ENCODE data around the gene LDHD.
"Not testable (repeated sequence)": the region's sequence is repeated elsewhere in the genome, so short reads cannot be mapped to it uniquely, and the experiment has no call there.

The LDHD gene

DNA sequence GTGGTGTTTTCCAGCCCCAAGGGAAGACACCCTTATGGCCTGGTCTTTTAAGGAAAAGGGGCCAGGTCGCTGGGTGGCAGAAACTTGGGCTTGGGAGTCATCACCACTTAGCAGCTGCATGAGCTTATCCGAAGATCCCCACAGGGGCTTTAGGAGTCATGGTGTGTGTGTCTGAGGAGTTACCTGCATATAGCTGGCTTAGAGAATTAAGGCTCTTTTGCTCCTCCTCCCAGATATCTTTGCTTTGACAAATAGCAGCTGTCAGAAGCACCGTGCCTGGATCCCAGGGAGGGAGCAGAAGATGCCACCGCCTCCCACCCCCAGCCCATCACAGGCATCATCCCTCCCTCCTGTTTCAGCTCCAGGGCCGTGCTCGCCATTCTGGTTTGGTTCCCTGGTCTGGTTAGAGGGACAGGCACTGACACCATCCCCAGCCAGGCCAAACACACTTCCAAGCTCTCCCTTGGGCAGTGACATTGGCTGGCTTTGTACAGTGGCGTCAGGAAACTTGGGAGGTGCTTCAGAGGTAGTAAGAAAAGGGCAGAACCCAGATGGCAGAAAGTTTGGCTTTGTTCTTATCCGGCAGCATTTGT, 17.4 kb downstream of the LDHD start:
- no peak for ATAC-seq
- no peak for DNase-seq

DNA sequence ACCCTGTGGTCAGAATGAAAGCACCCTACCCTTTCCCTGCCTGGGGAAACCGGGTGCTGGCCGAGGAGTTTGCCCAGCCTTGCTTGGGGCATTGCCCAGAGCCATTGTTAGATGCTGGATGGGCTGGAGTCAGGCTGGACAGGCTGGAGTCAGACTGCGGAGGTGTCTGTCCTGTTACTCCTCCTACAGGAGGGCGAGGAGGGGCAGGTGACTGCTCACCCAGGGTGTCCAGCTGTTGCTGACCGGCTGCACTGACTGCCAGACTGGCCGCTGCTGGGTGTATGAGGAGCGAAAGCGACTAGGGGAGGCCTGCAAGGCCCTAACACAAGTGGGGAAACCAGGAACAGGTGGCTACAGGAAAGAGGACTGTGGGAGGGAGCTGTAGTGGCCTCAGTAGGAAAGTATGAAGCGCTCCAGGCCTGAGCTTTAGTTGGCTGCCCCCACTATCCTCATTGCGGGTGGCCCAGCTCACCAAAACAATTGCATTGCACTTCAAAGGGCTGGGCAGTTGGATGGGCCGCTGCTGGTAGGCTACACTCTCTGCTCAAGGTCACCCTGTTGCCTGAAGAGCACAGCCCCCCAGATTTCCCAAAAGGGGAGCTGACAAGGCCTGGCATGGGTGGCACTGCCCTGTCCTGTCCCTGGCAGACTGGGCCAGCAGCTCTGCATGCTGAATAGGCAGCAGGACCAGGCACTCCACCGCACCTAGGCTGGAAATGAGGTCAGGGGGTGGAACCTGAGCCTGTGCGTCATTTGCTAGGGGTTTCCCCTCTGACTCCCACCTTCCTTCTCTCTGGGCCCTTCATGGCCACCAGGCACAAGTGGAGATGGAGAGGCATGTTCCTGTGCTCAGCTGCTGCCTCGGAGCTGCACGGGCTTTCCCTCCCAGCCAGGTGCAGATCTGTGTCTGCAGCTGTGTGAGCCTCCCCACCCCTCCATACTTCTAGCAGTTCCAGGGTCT, 18.4 kb downstream of the LDHD start:
- DNase-seq (peak; percentile 79), ATAC-seq (peak; percentile 94)

GRCh38 chr16:75097191-75097761, 19.3 kb downstream of the LDHD start:
- DNase-seq: no peak

DNA sequence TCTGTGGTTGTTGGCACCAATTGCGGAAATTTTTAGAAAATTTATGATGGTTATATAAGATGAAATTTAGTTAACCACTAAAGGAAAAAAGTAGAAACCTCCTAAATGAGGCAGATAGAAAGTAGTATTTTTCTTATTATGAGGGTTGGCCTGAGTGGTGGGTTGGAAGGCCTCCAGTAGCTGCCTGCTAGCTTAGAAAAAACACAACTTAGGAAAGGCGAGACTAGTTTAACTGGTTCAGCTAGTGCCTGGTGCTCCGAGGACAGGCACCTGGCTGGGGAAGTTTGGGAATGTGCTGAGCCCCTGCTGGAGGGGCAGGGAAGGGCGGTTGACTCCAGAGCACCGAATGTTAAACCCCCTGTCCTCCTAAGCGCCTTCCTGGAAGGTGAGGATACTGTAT, 19.9 kb downstream of the LDHD start:
- no peak for DNase-seq
- ATAC-seq: no peak

More at GRCh38 chr16:75097191-75097761, 19.3 kb downstream of the LDHD start:
- ATAC-seq: no peak

DNA sequence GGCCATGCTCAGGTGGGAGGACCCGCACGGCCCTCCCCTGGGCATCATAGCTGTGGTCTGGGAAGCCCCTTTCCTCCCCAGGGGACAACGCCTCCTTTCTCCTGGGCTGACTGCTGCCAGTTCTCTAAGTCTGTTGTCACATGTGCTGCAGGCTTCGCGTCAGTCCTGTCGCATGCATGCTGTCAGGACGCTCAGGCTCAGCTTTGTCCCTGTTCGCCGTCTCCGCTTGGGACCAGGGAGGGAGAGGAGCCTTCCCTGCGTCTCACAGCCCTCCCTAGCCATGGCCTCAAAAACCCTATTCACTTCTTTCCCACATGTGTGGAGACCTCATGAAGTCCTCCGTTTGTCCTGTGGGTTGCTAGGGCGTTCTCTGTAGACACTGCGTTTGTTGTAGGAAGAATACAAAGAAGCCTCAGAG, 21.4 kb downstream of the LDHD start:
- ATAC-seq: no peak
- no peak for DNase-seq

DNA sequence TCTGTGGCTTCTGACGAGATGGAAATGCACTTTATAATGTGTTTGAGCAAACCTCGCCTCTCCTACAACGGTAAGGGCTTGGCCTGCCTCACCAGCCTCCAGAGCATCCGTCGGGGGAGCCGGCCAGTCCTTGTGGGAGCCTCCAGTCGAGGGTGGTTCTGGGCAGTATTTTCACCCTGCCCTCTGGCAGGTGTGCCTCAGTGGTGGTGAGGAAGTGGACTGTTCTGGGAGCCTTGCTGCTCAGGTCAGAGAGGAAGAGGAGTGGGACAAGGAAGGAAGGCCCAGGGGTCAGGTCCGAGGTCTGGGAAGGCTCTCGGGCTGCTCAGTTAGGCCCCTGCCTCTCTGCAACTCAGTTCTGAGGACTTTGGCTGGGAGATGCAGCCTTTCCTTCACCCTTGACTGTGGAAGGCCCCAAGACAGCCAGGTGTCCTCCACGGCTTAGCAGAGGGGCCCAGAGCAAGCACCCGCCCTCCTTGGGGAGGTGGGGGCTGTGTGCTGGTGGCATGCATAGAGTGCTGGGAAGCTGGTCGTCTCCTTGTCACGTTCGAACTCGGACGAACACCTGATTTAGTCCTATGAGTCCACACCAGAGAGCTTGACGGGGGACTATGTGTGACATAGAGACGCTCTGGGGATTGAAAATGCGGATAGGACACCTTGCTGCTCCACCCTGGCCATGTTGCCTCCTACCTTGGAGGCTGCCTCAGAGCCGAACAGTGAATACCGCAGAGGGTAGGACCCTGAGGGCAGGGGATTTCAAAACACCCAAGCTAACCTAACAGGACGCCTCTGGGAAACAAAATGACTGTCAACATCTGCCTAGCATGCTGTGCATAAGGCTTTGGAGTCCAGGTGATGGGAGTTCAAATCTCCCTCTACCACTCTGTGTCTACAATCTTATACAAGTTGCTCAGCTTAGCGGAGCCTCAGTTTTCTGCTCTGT, 22.7 kb downstream of the LDHD start:
- ATAC-seq (no peak), DNase-seq (no peak)

- DNase-seq: no peak
- no peak for ATAC-seq
These were observed 23.8 kb downstream of the LDHD start for GRCh38 chr16:75092777-75093176.

- ATAC-seq, DNase-seq: not testable (repeated sequence)
These were observed 25.0 kb downstream of the LDHD start for GRCh38 chr16:75091619-75092018.

DNA sequence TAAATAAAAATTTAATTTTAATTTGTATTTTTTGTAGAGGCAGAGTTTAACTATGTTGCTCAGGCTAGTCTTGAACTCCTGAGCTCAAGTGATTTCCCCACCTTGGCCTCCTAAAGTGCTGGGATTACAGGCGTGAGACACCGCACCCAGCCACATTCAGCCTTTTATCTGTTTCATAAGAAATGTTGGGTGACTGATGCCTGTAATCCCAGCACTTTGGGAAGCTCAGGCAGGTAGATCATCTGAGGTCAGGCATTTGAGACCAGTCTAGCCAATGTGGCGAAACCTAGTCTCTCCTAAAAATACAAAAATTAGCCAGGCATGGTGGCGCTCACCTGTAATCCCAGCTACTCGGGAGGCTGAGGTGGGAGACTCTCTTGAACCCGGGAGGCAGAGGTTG, 25.7 kb downstream of the LDHD start:
- not testable (repeated sequence) for DNase-seq, ATAC-seq

DNA sequence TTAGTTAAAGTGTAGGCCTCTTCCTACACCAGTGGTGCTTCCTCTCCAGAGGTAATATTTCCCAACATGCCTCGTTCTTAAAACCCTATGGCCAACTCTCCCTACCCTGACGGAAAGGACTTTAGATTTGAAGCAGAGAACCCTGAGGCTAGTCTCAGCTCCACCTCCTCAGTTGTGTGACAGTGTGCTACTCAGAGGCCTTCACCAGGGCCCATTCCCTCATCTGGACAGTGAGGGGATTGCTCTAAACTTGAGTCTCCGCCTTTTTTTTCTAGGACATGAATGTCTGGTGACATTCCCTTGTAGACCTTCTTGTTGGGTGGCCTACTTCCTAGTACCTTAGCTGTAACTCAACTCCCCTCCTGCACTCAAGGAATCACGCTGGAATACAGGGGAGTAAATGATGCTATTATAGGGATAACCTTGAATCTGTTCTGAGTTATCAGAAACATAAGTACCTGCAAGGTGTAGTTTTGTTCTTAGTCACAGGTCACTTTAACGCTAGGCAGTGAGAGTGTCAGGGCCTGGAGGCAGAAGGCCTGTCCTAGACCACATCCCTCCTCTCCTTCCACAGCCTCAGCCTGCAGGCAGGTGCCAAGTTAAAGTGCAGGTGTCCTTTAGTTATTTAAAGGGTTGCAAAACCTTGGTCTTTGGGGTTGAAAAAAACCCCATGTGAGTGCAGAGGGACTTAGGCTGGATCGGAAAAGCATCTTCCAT, 26.9 kb downstream of the LDHD start:
- ATAC-seq: no peak
- DNase-seq: no peak

GRCh38 chr16:75088934-75089333, 27.6 kb downstream of the LDHD start:
- ATAC-seq (no peak), DNase-seq (no peak)

DNA sequence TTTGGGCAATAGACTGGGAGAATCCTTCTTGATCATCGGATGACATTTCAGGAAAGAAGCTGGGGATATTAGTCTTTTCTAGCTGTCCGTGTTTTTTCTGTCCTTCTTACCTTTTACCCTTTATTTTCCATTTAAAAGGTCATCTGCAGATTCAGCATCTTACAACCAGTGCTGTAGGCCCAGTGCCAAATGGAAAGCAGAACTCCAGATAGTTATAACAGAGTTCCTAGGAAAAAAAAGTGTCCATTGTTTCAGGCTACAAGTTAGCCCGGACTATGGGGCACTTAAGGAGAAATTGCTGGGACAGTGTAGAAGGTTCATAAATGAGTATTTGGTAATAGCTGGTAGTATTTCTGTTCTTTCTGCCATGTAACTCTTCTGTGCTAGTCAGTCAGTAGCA, 28.4 kb downstream of the LDHD start:
- DNase-seq: no peak

DNA sequence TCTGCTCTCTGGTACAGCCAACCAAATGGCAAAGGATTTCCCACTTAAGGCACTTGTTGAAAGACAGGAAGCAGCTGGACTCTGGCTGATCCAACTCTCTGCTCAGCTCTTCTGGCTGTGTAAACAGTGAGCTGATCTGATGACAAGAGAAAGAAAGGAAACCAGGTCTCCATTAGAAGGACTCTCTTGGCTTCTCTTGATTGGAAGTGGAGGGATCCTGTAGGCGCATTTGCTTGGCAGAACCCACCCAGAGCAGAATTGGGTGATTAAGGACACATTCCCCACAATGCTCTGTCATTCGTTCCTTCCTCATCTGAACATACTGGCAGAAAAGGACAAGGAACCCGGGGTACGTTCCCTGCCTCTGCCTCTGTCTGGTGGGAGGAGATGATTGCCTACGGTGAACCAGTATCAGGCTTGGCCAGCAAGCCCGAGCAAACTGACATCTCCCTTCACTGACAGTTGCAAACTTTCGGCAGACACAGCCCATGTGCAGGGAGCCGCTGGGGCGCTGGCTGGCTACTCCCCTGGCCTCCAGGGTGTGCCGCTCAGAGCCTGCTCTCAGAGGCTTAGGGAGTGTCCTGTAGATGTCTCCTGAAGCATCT, 29.1 kb downstream of the LDHD start:
- DNase-seq: no peak
- ATAC-seq: no peak

More for the DNA sequence above, 28.4 kb downstream of the LDHD start:
- ATAC-seq: no peak

GRCh38 chr16:75086688-75087374, 29.7 kb downstream of the LDHD start:
- ATAC-seq (no peak), DNase-seq (no peak)

- DNase-seq: no peak
- no peak for ATAC-seq
These were observed 30.3 kb downstream of the LDHD start for GRCh38 chr16:75086281-75086680.

DNA sequence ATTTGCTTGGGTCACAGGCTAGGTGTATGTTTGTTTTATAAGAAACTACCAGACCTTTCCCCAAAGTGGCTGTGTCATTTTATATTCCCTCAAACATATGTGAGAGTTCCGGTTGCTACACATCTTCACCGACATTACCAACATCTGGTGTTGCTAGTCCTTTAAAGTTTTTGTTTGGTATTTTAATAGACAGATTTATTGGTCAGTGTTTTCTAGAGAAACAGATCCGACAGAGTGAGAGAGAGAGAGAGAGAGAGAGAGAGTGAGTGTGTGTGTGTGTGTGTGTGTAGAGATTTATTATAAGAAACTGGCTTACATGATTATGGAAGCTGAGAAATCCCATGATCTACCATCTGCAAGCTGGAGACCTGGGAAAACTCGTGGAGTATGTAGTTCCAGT, 31.0 kb downstream of the LDHD start:
- no peak for ATAC-seq
- DNase-seq: no peak

GRCh38 chr16:75083813-75084212, 32.8 kb downstream of the LDHD start:
- no peak for DNase-seq
- no peak for ATAC-seq

DNA sequence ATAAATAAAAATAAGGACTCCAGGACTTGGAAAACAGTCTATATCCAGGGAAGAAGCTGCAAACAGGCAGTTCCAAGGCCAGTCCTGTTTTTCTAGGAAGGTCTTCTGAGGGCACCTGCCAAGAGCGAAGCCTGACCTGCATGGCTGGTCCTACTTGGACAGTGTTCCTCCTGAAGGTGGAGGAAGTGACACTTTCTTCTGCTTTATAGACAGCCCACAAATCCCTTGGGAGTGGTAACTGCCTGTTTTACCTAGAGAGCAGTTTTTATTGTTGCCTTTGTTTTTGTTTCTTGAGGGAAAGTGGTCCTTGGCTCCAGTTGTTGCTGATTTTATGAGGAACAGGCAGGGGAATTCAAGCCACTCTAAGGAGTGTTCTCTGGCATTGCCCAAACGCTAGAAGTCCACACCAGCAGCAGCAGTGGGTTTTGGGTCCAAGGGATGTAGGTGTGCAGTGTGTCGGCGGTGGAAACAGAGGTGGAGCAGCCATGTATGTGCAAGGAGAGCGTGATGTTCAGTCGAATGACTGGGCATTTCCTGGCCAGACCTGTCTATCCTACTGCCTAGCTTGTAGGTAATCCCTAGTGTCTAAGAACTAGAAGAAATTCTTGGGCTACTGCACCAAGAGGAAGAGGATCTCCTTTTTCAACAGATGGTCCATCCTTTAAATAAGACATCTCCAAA, 35.3 kb downstream of the LDHD start:
- no peak for DNase-seq
- ATAC-seq: no peak

DNA sequence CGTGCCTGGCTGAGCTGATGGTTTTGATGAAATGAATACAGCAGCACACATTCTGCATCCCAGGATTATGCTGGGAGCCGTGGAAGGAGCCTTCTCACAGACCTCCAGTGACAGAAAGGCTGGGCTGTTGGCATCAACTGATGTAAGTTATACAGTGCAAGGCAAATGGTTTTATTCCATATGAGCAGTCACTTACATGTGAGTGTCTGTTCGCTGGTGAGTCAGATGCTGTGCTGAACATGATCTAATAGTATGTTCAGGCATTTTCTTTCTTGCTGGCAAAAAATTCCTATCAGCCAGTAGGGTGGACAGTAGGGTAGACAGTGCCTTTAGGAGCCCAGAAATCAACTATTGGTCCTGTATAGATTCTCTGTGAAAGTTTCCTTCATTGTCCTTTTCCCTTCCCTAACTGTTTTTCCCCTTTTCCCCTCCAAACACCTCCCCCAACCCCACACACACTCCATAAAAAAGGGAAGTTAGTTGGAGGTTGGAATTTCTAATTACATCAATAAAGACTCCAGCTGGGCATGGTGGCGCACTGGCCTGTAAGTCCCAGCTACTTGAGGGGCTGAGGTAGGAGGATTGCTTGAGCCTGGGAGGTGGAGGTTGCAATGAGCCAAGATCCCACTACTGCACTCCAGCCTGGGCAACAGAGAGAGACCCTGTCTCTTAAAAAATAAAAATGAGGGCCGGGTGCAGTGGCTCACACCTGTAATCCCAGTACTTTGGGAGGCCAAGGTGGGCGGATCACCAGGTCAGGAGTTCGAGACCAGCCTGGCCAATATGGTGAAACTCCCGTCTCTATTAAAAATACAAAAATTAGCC, 36.2 kb downstream of the LDHD start:
- ATAC-seq (no peak), DNase-seq (no peak)

Data from stimulated activated naive CD8-positive, alpha-beta T cell treated with anti-CD3 and anti-CD28 coated beads, Interleukin-15, Interleukin-2, amounts not matched to agents 100 U/mL and 50 U/mL, for 24 hours (primary cell).